ENCODE results near the gene SFT2D3.

Gene SFT2D3

GRCh38 chr2:127683056-127683455, 18.2 kb upstream of the SFT2D3 start:
- DNase-seq: no peak

GRCh38 chr2:127683757-127684156, 17.5 kb upstream of the SFT2D3 start:
- DNase-seq: no peak

- no peak for DNase-seq
These were observed 15.8 kb upstream of the SFT2D3 start for GRCh38 chr2:127685410-127686080.

DNA sequence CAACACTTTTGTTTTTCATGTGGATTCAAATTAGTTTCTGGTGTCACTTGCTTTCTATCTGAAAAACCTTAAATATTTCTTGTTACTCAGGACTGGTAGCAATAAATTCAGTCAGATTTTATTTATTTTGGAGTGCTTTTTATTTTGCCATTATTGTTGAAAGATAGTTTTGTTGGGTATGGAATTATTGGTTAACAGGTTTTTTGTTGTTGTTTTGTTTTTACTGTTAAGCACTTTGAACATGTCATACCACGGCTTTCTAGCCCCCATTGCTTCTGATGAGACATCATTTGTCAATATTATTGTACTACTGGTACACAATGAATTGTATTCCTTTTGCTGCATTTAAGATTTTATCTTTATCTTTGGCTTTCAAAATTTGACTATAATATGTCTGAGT, 12.9 kb upstream of the SFT2D3 start:
- no peak for DNase-seq

DNA sequence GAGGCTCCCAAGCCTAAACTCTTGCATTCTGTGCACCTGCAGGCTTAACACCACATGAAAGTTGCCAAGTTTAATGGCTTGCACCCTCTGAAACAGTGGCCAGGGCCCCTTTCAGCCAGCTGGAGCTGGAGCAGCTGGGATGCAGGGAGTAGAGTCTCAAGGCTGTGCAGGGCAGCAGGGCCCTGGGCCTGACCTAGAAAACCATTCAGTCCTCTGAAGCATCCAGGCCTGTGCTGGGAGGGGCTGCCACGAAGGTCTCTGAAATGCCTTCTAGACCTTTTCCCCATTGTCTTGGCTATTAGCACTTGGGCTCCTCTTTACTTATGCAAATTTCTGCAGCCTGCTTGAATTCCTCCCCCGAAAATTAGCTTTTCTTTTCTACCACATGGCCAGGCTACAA, 10.6 kb upstream of the SFT2D3 start:
- no peak for DNase-seq

- DNase-seq: no peak
These were observed 6.3 kb upstream of the SFT2D3 start for GRCh38 chr2:127694986-127695385.

- DNase-seq: peak; percentile 74
These were observed 5.5 kb upstream of the SFT2D3 start for GRCh38 chr2:127695491-127696472.

- no peak for DNase-seq
These were observed 3.7 kb upstream of the SFT2D3 start for GRCh38 chr2:127697482-127698180.

GRCh38 chr2:127698553-127699355, 2.5 kb upstream of the SFT2D3 start:
- DNase-seq: no peak

DNA sequence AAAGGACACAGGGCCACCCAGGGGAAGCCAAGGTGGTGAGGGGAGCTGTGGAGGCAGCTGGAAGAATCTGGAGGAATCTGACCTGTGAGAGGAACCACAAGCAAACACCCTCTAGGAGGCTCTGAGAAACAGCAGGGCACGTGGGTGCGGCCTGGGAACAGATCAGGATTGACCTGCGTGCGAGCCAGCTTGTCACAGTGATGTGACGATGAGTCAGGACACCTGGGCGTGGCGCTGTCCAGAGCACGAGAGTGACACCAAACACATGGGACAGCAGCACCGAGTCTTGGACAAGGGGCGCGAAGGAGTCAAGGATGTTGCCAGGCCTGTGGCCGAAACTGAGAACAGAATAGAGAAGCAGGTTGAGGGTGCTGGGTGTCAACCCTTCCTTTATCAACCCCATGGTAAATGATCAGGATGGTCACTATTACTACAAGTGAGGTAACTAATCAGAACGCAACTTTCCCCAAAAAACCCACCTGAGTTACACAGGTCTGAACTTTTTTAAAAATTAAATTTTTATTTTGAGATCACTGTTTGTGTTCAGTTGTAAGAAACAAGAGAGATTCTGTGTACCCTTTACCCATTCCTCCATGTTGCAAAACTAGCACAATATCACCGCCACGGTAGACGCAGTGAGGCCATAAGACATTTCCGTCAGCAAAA, 637 bp upstream of the SFT2D3 start:
- peak; percentile 67 for DNase-seq

DNA sequence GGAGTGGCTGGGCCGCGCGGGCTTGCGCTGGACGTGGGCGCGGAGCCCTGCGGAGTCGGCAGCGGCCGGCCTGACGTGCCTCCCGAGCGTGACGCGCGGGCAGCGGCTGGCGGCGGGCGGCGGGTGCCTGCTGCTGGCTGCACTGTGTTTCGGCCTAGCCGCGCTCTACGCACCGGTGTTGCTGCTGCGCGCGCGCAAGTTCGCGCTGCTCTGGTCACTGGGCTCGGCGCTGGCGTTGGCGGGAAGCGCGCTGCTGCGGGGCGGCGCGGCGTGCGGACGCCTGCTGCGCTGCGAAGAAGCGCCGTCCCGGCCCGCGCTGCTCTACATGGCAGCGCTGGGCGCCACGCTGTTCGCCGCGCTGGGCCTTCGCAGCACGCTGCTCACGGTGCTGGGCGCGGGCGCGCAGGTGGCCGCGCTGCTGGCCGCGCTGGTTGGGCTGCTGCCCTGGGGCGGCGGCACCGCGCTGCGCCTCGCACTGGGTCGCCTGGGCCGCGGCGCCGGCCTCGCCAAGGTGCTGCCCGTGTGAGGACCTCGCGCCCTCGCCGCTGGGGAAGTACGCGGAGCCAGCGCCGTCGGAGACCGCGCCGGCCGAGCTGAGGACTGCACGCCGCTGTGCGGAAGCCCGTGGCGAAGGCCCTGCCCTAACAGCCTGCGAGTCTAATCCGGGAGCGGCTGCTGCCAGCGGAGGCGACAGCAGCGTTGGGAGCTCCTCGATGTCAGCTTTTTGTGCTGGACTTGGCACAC, 526 bp downstream of the SFT2D3 start:
- peak; percentile 89 for DNase-seq

DNA sequence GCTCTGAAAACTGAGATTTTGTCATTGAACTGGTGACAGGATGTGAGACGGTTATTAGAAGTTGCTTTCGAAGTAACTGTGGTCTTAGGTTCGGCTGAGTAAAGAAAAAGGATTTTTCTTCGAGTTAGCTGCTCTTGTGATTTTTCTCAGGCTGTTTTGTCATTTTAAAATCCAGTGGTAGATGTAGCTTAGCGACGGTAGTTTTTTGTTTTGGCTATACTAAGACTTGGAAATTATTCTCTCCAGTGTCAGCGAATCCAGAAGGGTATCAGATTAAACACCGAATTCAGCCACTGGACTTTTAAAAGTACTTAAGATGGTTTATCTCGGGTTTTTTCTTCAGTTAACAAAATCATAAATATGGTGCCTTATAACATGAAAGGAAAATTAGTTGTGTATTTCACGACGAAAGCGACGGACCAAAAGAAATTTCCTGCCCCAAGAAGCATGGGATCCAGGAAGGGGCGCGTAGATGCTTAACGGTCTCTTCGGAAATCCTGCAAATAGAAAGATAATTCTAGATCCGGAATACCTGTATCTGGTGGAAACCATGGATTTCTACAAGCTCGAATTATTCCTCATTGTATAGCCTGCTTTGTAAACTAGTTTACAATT, 1.2 kb downstream of the SFT2D3 start:
- DNase-seq: no peak

DNA sequence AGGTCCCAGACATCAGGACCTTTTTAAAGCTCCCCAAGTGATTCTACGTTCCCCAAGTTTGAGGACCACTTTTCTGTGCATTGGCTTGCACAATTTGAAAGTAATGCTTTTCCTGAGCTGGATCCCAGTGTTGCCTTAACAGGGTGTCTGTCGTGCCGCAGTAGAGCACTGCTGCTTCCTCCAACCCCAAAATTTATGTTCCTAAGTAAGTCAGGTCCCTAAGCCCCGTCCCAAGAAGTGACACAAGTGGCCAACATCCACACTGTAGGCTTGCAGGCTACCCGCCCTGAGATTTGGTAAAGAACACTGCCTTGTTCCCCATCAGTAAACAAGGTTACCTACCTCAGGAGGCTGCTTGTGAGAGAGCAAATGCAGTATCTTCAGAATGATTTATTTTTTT, 2.0 kb downstream of the SFT2D3 start:
- no peak for DNase-seq

- DNase-seq: no peak
These were observed 3.5 kb downstream of the SFT2D3 start for GRCh38 chr2:127704641-127705390.

GRCh38 chr2:127705391-127706065, 4.2 kb downstream of the SFT2D3 start:
- DNase-seq: no peak

DNA sequence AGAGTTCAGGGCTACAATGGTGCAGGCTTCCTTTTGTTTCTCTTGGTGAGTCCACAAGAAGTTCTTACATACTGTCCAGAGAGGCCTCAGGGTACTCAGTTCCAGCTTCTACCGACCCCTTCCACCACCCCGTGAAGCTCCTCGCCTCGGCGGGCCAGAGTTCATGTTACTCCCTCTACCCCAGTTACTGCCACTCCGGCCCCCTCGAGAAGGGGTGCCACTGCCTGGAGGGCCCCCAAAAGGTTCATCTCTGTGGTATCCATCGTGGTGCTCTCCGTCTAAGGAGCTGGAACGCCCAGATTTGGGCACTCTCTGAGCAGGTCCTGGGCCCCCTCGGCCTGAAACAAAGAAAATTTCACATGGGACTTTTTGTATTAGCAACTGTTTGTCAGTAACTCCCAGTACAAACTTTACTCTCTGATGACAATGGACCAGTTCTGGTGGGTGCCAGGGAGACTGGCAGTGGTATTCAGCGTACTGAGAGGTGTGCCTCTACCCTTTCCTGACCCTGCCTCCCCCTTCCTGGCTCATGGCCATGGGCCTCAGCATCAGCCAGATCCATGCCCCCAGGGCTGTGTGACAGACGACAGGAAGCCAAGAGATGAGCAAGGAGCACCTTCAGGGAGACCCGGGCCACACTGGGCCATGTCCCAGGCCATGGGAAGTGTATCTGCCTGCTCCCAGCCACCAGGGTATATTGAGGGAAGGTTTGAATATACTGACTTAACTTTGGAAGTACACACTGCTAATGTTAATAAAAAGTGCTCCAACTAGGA, 5.1 kb downstream of the SFT2D3 start:
- DNase-seq: no peak

- no peak for DNase-seq
These were observed 6.8 kb downstream of the SFT2D3 start for GRCh38 chr2:127707890-127708648.

- DNase-seq: no peak
These were observed 8.0 kb downstream of the SFT2D3 start for GRCh38 chr2:127709336-127709735.

All from activated CD8-positive, alpha-beta memory T cell treated with anti-CD3 and anti-CD28 coated beads, Interleukin-2, amount 50 U/mL, for 48 hours (primary cell).